Neuronal stem cell (in vitro differentiated cells): ENCODE measurements around the gene PDE6C.

ENCODE experiments used
- DNase-seq: peaks from one replicate; pipeline ENCODE4 v3.0.0-alpha.2; 2013; ENCODE audit warnings: low spot score
- H2AFZ ChIP-seq: one replicate; pipeline ENCODE4 v1.6.1; 2013; ENCODE audit warnings: mild to moderate bottlenecking, low read length, inconsistent platforms
- H2AK5ac ChIP-seq: 2 replicates; pipeline ENCODE4 v1.6.1; 2013; ENCODE audit warnings: low read depth, mild to moderate bottlenecking, inconsistent platforms, low read length, moderate library complexity, mixed read lengths
- H2BK120ac ChIP-seq: 2 replicates; pipeline ENCODE4 v1.6.1; 2013; ENCODE audit warnings: low read depth, mild to moderate bottlenecking, inconsistent platforms, low read length, moderate library complexity, mixed read lengths
- H2BK12ac ChIP-seq: one replicate; pipeline ENCODE4 v1.6.1; 2013; ENCODE audit warnings: low read length, inconsistent platforms
- H2BK15ac ChIP-seq: 2 replicates; pipeline ENCODE4 v1.6.1; 2013; ENCODE audit warnings: mild to moderate bottlenecking, low read length, inconsistent platforms, mixed read lengths
- H2BK5ac ChIP-seq: one replicate; pipeline ENCODE4 v1.6.1; 2013; ENCODE audit warnings: inconsistent platforms, mild to moderate bottlenecking, low read length, moderate library complexity
- H3K14ac ChIP-seq: one replicate; pipeline ENCODE4 v1.6.1; 2013; ENCODE audit warnings: low read length, inconsistent platforms
- H3K18ac ChIP-seq: 2 replicates; pipeline ENCODE4 v1.6.1; 2013; ENCODE audit warnings: low read length, inconsistent platforms
- H3K23ac ChIP-seq: 2 replicates; pipeline ENCODE4 v1.6.1; 2013; ENCODE audit warnings: low read depth, mild to moderate bottlenecking, mixed read lengths, low read length, inconsistent platforms; ENCODE audit not compliant: poor library complexity
- H3K27ac ChIP-seq: replicated peaks from 3 replicates; pipeline ENCODE4 v1.5.1; 2013; ENCODE audit warnings: low read length, inconsistent platforms
- H3K27me3 ChIP-seq, 3 experiments: 2 replicates each; pipeline ENCODE4 v1.6.1; 2013; ENCODE audit warnings: low read length in 3 of 3, mild to moderate bottlenecking in 2 of 3, inconsistent platforms in 1 of 3, low read depth in 1 of 3, mixed read lengths in 1 of 3, moderate library complexity in 1 of 3; ENCODE audit not compliant: control insufficient read depth in 3 of 3, insufficient read depth in 3 of 3
- H3K36me3 ChIP-seq, 2 donors: replicated peaks in 1 of 2; 2 replicates each; pipeline ENCODE4 v1.6.1; 2013; ENCODE audit warnings: low read length in 2 of 2; ENCODE audit not compliant: control insufficient read depth in 2 of 2, insufficient read depth in 2 of 2
- H3K4ac ChIP-seq: 2 replicates; pipeline ENCODE4 v1.6.1; 2013; ENCODE audit warnings: inconsistent platforms, mild to moderate bottlenecking, low read length, moderate library complexity
- H3K4me1 ChIP-seq, 2 donors: 1 replicate in 1 of 2; 2 replicates in 1 of 2; pipeline ENCODE4 v1.6.1; 2013; ENCODE audit warnings: low read length in 2 of 2, low read depth in 1 of 2; ENCODE audit not compliant: control insufficient read depth in 2 of 2, insufficient read depth in 1 of 2
- H3K4me2 ChIP-seq: one replicate; pipeline ENCODE4 v1.6.1; 2013; ENCODE audit warnings: mild to moderate bottlenecking, low read length, inconsistent platforms; ENCODE audit not compliant: insufficient read depth, poor library complexity, severe bottlenecking
- H3K4me3 ChIP-seq, 2 donors: 2 replicates each; pipeline ENCODE4 v1.5.1; 2013; ENCODE audit warnings: low read length in 2 of 2, mild to moderate bottlenecking in 2 of 2, inconsistent platforms in 1 of 2, moderate library complexity in 1 of 2
- H3K79me1 ChIP-seq: one replicate; pipeline ENCODE4 v1.6.1; 2013; ENCODE audit warnings: low read depth, mild to moderate bottlenecking, inconsistent platforms, low read length, moderate library complexity
- H3K9ac ChIP-seq: one replicate; pipeline ENCODE4 v1.6.1; 2013; ENCODE audit warnings: mild to moderate bottlenecking, low read depth, low read length, inconsistent platforms; ENCODE audit not compliant: poor library complexity
- H3K9me3 ChIP-seq, 2 donors: replicated peaks in 1 of 2; 2 replicates each; pipeline versions ENCODE3 to v1.6.1; 2013; ENCODE audit warnings: low read length in 2 of 2, mild to moderate bottlenecking in 2 of 2, inconsistent platforms in 1 of 2, low read depth in 1 of 2, mixed read lengths in 1 of 2, moderate library complexity in 1 of 2; ENCODE audit not compliant: control insufficient read depth in 2 of 2, insufficient read depth in 1 of 2
- H4K8ac ChIP-seq: one replicate; pipeline ENCODE4 v1.6.1; 2013; ENCODE audit warnings: low read depth, mild to moderate bottlenecking, inconsistent platforms, low read length, moderate library complexity
- H4K91ac ChIP-seq: one replicate; pipeline ENCODE4 v1.6.1; 2013; ENCODE audit warnings: low read length, low read depth, mild to moderate bottlenecking, inconsistent platforms; ENCODE audit not compliant: poor library complexity
- WGBS, 2 donors: extraction: QIAGEN DNeasy Blood & Tissue Kit; methylation state at CpG; one replicate each; pipeline ENCODE4 v1.1.7; 2013; ENCODE audit warnings: missing lambda C conversion rate in 2 of 2, mixed read lengths in 1 of 2; ENCODE audit not compliant: insufficient read length in 2 of 2, insufficient replicate concordance in 1 of 2; ENCODE audit errors: extremely low coverage in 2 of 2; 5-methylcytosine and 5-hydroxymethylcytosine counted together

PDE6C gene

DNA sequence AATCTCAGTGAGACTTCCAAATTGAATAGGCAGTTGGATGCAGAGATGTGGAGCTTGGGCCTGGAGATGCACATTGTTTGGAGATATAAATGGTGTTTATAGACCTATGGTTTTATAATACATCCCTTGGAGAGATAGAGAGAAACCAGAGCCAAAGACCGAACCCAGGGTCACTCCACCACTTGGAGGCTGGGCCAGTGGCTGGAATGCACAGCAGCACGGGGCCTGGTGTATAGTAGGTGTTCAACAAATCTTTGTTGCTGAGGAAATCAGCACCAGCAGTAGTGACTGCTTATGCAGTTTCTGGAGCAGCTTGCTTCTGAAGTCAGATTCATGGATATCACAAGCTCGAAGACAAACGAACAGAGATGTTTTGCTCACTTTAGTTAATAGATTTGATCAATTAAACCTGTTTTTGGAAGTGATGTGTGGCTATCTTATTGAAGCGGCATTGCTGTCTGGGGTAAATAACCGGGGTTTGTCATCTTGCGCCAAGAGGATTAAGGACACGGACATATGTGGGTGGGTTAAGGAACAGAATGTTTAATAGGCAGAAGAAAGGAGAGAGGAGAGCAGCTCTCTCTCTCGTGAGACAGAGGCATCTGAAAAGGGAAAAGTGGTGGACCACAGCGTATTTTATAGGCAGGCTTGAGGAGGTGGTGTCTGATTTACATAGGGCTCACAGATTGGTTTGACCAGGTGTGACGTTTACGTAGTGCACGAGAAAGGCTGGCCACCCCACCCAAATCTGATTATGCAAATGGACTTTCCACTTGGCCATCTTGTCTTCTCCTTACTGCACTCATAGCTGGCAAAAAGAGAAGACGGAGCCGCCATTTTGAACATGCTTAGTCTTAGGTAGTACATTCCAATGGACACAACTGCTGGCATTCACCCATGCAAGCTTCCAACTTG lies 22.4 kb upstream of the PDE6C start:
- no peak overlapping the region for H2BK12ac ChIP-seq
- H3K27me3 ChIP-seq: peaks cover 0 to 34% (median 0%) of the 10 kb centered on the region in 3 experiments
- H2BK5ac ChIP-seq: no peak overlapping the region
- H4K8ac ChIP-seq: no peak overlapping the region
- no peak overlapping the region for H2AK5ac ChIP-seq
- peaks cover 0 to 4% of the 10 kb centered on the region in 2 donors for H3K4me1 ChIP-seq
- H3K23ac ChIP-seq: no peak overlapping the region
- no peak overlapping the region for H3K14ac ChIP-seq
- no peak overlapping the region for H4K91ac ChIP-seq
- no peak overlapping the region for H3K27ac ChIP-seq
- H2AFZ ChIP-seq: no peak overlapping the region
- no peak for DNase-seq
- H3K18ac ChIP-seq: no peak overlapping the region
- no peaks in the 10 kb centered on the region for H3K79me1 ChIP-seq
- no peaks in the 10 kb centered on the region for H3K36me3 ChIP-seq
- no peak overlapping the region for H3K4me3 ChIP-seq
- WGBS, 2 donors: no CpG with 5 or more reads among the region's 15 CpGs
- no peak overlapping the region for H2BK120ac ChIP-seq
- H3K4ac ChIP-seq: no peak overlapping the region
- H3K9ac ChIP-seq: no peak overlapping the region
- no peak overlapping the region for H2BK15ac ChIP-seq
- no peak overlapping the region for H3K4me2 ChIP-seq
- H3K9me3 ChIP-seq: no peaks in the 10 kb centered on the region

DNA sequence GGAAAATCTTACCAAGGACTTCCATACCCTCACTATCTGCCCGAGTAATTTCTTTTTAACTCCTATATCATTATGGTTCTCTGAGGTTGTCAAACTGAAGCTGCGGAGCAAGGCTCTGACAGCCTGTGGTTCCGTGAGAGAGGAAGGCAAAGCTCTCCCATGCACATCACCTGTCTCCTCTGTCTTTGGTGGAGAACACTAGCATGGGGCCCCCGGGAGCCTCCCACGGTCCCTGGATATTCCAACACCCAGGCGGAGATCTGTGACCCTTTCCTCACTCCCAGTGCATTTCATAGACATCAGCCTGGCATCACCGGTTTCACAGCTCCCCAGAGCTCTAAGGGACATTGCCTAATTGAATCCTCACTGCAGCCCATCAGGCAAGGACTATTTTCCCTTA lies 21.7 kb upstream of the PDE6C start:
- Histone ChIP-seq H2BK120ac (no peak overlapping the region), H3K4me1 (peaks cover 0 to 4% of the 10 kb centered on the region in 2 donors), H2AK5ac (no peak overlapping the region), H3K4ac (no peak overlapping the region), H3K36me3 (no peaks in the 10 kb centered on the region), H3K9ac (peak overlapping the region; percentile 10), H3K4me3 (no peak overlapping the region), H2BK12ac (no peak overlapping the region), H2BK5ac (no peak overlapping the region), H2AFZ (no peak overlapping the region), H3K23ac (no peak overlapping the region), H2BK15ac (no peak overlapping the region), H3K9me3 (no peaks in the 10 kb centered on the region), H3K27ac (no peak overlapping the region), H4K8ac (no peak overlapping the region), H3K79me1 (no peaks in the 10 kb centered on the region), H3K27me3 (peaks cover 0 to 34% (median 0%) of the 10 kb centered on the region in 3 experiments), H4K91ac (no peak overlapping the region), H3K18ac (no peak overlapping the region), H3K4me2 (no peak overlapping the region), H3K14ac (no peak overlapping the region)
- no CpG with 5 or more reads among the region's 7 CpGs for WGBS, 2 donors
- DNase-seq: no peak

- WGBS, 2 donors: no CpG with 5 or more reads among the region's 8 CpGs
Measured at GRCh38 chr10:93591065-93591808, 21.1 kb upstream of the PDE6C start.

GRCh38 chr10:93593254-93593653 lies 19.1 kb upstream of the PDE6C start:
- H3K4ac ChIP-seq: no peak overlapping the region
- H3K27ac ChIP-seq: no peak overlapping the region
- no peaks in the 10 kb centered on the region for H3K9me3 ChIP-seq
- H2AK5ac ChIP-seq: no peak overlapping the region
- no peak overlapping the region for H4K91ac ChIP-seq
- no peak overlapping the region for H2BK15ac ChIP-seq
- no peak overlapping the region for H3K23ac ChIP-seq
- no peaks in the 10 kb centered on the region for H3K79me1 ChIP-seq
- H3K27me3 ChIP-seq: peaks cover 0 to 47% (median 1%) of the 10 kb centered on the region in 3 experiments
- DNase-seq: no peak
- no peak overlapping the region for H3K4me2 ChIP-seq
- no peak overlapping the region for H2BK120ac ChIP-seq
- no peak overlapping the region for H3K18ac ChIP-seq
- H3K36me3 ChIP-seq: no peaks in the 10 kb centered on the region
- H2BK5ac ChIP-seq: no peak overlapping the region
- no CpG with 5 or more reads among the region's 4 CpGs for WGBS, 2 donors
- no peak overlapping the region for H3K4me3 ChIP-seq
- H2BK12ac ChIP-seq: no peak overlapping the region
- H4K8ac ChIP-seq: no peak overlapping the region
- no peak overlapping the region for H3K14ac ChIP-seq
- no peak overlapping the region for H2AFZ ChIP-seq
- peaks cover 0 to 4% of the 10 kb centered on the region in 2 donors for H3K4me1 ChIP-seq
- no peak overlapping the region for H3K9ac ChIP-seq

More at GRCh38 chr10:93591065-93591808, 21.1 kb upstream of the PDE6C start:
- Histone ChIP-seq H3K79me1 (no peaks in the 10 kb centered on the region), H3K14ac (no peak overlapping the region), H2AFZ (no peak overlapping the region), H4K8ac (no peak overlapping the region), H3K23ac (no peak overlapping the region), H2BK5ac (no peak overlapping the region), H3K36me3 (no peaks in the 10 kb centered on the region), H3K27me3 (peaks cover 0 to 37% (median 0%) of the 10 kb centered on the region in 3 experiments), H3K4me1 (peaks cover 0 to 4% of the 10 kb centered on the region in 2 donors), H3K4me2 (no peak overlapping the region), H3K4me3 (no peak overlapping the region), H2BK12ac (no peak overlapping the region), H3K9ac (no peak overlapping the region), H2AK5ac (no peak overlapping the region), H3K9me3 (no peaks in the 10 kb centered on the region), H3K18ac (no peak overlapping the region), H2BK120ac (no peak overlapping the region), H4K91ac (no peak overlapping the region), H3K27ac (no peak overlapping the region), H3K4ac (no peak overlapping the region), H2BK15ac (no peak overlapping the region)
- DNase-seq: no peak
